Epithelial cell of esophagus (primary cell): ENCODE results near the gene AKAP6.
"Not testable (repeated sequence)": the region's sequence is repeated elsewhere in the genome, so short reads cannot be mapped to it uniquely, and the experiment has no call there.

Source experiments
- DNase-seq: peaks from one replicate; pipeline ENCODE4 v3.0.0; 2010; ENCODE audit warnings: low read depth
- H3K4me3 ChIP-seq: 2 replicates; pipeline ENCODE4 v1.5.1; 2011; ENCODE audit warnings: mild to moderate bottlenecking, low read length, control low read depth
- TF ChIP-seq, protein P1 (sequence below): IDR thresholded peaks from 2 replicates; pipeline ENCODE4 v1.5.1; 2011; ENCODE audit warnings: low read depth, mild to moderate bottlenecking, low read length, control low read depth, inconsistent platforms; ENCODE audit not compliant: insufficient read depth; ENCODE audit errors: missing control alignments

Gene AKAP6

DNA sequence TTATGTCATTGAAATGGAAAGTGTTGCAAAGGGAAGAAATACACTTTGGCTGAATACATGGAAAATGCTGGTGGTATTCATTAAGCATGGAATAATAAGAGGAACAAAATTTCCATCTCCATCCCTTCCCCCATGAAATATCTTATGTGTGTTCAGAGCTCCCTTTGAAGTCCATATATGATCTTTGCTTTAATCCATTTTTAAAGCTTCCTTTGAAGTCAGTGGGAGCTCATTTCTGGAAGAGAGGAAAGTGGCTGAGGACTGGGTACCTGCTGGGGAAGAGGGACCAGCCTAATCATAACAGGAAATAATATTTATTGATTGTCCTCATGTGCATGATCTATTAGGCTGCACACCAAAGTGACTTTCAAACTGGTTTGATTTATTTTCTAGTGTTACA, 49.2 kb downstream of the AKAP6 start:
- DNase-seq, result no peak
- TF ChIP-seq, protein P1, sequence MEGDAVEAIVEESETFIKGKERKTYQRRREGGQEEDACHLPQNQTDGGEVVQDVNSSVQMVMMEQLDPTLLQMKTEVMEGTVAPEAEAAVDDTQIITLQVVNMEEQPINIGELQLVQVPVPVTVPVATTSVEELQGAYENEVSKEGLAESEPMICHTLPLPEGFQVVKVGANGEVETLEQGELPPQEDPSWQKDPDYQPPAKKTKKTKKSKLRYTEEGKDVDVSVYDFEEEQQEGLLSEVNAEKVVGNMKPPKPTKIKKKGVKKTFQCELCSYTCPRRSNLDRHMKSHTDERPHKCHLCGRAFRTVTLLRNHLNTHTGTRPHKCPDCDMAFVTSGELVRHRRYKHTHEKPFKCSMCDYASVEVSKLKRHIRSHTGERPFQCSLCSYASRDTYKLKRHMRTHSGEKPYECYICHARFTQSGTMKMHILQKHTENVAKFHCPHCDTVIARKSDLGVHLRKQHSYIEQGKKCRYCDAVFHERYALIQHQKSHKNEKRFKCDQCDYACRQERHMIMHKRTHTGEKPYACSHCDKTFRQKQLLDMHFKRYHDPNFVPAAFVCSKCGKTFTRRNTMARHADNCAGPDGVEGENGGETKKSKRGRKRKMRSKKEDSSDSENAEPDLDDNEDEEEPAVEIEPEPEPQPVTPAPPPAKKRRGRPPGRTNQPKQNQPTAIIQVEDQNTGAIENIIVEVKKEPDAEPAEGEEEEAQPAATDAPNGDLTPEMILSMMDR, result no peak
- no peak overlapping the region for H3K4me3 ChIP-seq

DNA sequence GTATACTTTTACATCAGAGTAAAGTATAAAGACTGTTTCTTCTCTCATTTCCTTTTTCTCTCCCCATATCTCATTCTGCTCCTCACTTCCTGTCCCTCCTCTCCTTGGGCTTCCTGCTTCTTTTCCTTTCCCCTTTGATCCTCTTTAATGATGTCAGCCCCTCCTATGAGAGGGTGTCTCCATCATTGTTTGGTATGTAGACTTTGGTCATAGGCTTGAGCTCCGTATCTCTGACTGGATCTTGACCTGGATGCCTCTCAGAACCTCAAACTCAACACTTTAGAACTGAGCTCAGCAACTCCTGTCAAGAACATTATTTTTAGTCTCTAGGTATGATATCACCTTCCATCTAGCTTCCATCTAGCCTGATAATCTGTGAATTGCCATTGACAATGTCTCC, 50.3 kb downstream of the AKAP6 start:
- TF ChIP-seq, protein P1, result no peak
- H3K4me3 ChIP-seq, result no peak overlapping the region
- DNase-seq, result no peak

DNA sequence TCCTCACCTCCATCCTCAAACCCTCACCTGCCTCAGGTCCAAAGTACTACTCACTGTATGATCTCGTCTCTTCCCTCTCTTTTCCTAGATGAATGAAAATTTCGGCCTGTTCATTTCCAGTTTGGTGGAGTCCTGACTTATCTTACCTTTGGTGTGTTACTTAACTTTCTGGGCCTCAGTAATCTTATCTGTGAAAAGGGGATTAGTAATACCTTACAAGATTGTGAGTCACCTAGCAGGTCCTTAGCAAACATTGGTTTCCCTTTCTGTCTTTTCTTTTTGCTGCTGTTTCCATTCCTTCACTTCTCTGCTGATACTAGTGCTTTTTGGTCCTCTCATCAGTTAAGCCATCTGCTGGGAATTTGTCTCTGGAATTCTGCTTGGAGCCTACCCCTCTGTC, 52.8 kb downstream of the AKAP6 start:
- H3K4me3 ChIP-seq, result no peak overlapping the region
- DNase-seq, result peak; percentile 65
- TF ChIP-seq, protein P1, result no peak

DNA sequence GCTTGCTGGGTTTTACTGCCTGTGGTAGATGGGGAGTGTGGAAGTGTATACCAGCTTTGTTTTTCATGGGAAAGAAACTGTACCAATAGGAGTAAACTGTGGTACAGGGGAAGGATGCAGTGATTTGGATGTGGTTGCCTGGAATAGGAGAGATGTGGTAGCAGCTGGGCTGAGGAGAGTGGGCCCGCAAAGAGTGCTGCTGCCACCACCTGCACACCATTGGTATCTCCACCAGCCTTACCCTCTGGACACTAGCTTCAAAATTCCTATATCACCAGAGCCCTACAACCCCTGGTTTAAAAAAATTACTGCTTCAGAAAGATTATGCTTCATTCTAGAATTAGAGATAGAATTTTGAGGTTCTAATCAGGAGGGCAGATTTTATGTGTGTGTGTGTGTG, 53.6 kb downstream of the AKAP6 start:
- no peak overlapping the region for H3K4me3 ChIP-seq
- peak; percentile 78 for DNase-seq
- TF ChIP-seq, protein P1, result peak; percentile 73

DNA sequence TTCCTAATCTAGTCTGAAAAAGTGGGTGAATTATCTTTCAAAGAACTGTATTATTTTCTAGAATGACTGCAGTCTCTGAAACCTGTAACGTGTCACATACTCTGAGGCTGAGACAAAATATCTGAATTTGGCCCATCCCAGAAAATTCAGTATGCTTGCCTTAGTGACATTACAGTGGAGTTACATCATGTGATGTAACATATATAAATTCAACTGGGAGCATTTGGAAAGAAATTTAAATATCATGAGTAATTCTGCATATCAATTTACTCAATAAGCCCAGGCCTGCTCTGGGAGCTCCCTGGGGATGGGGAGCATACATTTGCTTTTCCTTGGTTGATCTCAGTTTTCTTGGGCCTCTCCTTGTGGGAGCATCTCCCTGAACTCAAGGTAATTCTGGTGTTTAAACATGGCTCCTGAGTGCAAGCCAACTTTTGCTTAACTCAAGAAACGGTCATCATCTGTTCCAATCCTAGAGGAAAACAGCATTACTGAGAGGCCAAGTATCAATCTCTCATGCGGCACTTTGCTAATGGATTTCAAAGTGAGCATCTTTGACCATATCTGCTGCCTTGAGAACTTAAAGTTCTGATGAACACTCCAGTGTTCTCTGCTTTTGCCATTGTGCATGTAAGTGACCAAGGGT, 54.4 kb downstream of the AKAP6 start:
- DNase-seq, result peak; percentile 55

DNA sequence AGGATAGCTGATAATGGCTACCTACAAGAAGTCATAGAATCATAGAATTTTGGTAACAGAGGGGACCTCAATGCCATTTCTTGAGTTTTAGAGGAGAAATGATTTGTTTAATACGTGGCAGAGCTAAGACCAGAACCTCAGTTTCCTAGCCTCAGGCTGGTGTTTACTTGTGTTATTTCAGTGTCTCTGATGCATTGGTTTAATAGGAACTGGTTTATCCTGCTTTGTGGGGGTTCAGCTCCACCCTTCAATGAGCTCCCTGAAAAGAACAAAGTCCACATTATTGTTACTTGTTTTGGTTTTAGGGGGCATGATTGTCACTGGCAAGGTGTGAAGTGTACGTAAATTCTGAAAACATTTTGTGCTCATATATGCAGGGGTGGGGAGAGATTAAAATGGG, 55.4 kb downstream of the AKAP6 start:
- H3K4me3 ChIP-seq, result no peak overlapping the region
- DNase-seq, result peak; percentile 82
- TF ChIP-seq, protein P1, result no peak

More for the DNA sequence above, 54.4 kb downstream of the AKAP6 start:
- no peak overlapping the region for H3K4me3 ChIP-seq
- TF ChIP-seq, protein P1, result no peak

DNA sequence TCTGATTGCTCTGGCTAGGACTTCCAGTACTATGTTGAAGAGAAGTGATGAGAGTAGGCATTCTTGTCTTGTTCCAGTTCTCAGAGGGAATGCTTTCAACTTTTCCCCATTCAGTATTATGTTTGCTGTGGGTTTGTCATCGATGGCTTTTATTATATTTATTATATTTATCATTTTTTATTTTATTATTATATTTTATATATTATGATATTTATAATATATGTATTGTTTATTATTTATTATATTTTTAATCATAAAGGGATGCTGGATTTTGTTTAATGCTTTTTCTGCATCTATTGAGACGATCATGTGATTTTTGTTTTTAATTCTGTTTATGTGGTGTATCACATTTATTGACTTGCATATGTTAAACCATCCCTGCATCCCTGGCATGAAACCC, 58.2 kb downstream of the AKAP6 start:
- H3K4me3 ChIP-seq, DNase-seq: not testable (repeated sequence)
